HG03469 (cell line): ENCODE results near the gene DPY19L1.
"Not testable (repeated sequence)": the region's sequence is repeated elsewhere in the genome, so short reads cannot be mapped to it uniquely, and the experiment has no call there.

Source experiments
- ATAC-seq: cut with Tn5 transposase; IDR thresholded peaks from one replicate; pipeline ENCODE4 v1.9.1; 2021; ENCODE audit warnings: mild to moderate bottlenecking, moderate library complexity, moderate number of reproducible peaks; ENCODE audit not compliant: unreplicated experiment

The DPY19L1 gene

DNA sequence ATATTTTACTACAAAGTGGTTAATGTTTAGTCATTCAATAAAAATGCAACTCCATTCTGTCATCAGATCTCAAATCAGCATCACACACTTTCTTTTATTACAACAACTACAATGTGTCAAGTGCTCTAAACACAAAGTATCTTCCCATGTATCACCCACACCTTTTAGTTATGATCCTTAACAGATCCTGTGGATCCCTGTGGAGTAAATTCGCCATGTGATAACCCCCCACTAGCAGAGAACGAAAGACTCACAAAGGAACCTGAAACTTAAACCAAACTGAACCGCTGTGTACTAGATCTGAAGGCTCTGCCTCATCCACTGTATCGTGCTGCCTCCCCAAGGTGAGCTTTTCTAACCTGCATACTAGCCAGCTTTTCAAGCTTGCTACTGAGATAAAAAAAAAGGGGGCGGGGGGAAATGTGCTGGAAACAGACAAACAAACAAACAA is 1.7 kb downstream of the DPY19L1 start:
- ATAC-seq, result no peak

DNA sequence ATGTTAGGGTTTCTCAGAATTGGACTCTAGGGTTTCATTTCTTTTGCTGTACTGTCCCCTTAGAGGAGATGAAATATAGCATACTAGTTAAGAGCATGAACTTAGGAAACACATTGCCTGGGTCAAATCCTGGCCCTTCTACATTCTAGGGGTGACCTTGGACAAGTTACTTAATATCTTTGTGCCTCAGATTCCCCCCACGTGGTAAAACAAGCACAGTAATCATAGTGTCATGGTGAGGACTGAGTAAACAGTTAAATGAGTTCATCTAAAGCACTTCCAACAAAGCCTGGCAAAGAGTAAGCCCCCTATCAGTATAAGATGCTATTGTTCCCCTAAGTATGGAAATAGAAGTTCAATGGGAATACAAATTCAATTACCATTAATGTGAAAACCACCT is 5.1 kb downstream of the DPY19L1 start:
- ATAC-seq, result no peak

DNA sequence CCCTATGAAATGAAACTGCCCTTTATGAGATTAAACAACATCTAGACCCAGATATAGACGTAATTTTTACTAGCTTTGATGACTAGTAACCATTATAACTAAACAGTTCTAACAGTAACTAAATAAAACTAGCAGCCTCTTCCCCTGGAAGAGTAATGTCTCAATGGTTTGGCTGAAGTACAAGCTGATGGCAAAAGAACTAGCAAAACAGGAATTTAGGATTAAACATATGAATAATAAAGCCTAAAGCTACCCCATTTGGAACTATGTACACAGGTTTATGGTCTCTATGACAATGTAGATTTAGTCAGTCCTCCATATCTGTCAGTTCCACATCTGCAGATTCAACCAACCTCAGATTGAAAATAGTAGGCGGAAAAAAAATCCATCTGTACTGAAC is 6.4 kb downstream of the DPY19L1 start:
- ATAC-seq, result no peak

DNA sequence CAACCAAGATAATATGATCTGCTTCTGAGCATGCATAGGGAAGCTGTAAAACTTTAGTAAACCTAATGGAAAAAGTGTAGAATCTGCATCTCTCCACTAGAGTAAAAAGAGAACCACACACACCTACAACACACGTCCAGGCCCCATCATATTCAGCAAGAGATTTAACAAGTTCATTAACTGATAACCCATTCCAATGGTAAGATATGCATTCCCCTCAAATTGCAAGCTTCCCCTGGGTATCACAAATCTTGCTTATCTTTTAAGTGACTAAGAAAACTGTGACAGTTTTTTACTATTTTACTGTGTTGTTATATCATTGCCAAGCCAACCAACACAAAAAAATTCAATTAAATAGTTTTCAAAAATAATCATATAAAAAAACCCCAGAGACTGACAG is 8.0 kb downstream of the DPY19L1 start:
- ATAC-seq, result no peak

DNA sequence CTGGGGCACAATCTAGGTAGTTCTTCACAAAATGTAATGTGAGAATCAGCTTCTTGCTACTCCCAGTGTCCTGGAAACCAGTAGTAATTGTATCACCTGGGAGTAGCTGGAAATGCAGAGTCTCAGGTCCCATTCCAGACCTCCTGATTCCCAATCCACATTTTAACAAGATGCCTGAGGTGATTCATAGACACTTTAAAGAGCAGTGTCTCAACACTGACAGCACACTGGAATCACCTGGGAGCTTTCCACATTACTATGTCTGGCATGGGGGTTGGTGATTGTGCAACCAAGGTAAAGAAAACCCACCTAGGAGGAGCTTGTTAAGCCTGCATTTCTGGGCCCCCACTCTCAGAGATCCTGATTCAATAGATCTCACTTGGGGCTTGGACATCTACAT is 11.1 kb downstream of the DPY19L1 start:
- no peak for ATAC-seq

DNA sequence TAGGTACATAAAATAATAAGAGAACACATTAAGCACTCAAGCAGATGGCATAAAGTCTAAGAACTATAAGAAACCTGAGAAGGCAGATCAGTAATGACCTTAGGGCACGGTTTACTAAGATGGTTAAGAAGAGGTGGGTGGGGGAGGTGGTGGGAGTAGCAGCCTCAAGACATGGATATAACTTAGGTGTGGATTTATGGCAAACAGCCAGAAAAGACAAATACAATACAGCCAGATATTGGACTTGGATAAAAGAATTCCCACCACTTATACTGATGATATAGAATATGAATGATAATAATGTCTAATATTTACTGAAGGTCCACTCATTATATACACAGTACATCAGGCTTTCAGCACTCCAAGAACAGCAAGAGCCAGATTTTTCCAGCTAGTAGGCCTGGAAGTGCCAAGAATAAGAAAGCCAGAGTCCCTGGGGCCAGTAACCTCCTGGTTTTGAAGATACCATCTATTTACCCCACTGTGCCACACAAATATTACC is 11.9 kb downstream of the DPY19L1 start:
- no peak for ATAC-seq

DNA sequence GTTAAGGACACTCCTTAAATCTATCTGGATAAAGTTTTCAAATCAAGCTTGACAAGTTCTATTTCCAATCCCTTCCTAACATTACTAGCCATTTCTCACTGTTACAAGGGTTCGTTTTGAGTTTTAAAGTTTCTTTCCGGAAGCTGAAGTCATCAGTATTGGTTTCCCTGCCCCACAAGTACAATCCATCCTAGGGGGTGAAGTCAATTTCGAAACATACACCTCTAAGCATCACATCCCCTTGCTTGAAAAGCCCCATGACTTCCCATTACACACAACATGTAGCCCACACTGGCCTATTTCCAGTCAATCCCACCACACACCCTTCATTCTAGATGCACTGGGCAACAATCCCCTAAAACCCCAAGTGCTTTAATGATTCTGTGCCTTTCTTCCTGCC is 13.0 kb downstream of the DPY19L1 start:
- ATAC-seq, result no peak

DNA sequence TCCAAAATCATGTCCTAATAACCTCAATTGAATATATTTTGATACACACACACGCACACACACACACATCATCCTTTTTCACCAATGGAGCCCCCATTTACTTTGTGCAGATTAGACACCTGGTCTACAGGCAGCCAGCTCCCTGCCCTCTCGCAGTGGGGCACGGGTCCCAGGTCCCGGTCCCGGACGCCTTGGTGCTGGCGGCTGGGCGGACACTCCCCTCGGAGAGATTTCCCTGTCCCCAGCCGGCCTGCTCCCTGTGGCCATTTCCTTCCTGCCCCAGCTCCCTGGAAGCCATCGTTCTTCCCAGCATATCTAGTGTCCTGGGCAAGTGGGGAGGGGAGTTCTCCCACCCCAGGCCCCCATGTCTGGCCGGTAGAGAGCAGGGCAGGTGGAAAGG is 14.6 kb downstream of the DPY19L1 start:
- ATAC-seq, result no peak

DNA sequence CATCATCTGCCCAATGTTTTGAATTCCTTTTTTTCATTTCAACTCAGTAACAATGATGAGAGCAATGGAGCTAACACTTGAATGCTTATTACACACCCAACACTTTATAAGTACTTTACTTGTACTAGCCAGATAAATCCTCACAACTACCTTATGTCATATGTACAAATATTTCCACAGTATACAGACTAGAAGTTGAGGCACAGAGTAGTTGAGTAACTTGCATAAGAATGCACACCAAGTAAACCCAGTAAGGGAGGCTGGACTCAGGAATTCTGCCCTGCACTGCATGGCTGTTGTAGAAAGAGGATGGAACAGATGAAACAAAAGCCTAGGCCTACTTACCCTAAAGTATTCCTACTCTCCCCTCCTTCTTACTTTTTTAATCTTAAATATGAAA is 15.8 kb downstream of the DPY19L1 start:
- no peak for ATAC-seq

DNA sequence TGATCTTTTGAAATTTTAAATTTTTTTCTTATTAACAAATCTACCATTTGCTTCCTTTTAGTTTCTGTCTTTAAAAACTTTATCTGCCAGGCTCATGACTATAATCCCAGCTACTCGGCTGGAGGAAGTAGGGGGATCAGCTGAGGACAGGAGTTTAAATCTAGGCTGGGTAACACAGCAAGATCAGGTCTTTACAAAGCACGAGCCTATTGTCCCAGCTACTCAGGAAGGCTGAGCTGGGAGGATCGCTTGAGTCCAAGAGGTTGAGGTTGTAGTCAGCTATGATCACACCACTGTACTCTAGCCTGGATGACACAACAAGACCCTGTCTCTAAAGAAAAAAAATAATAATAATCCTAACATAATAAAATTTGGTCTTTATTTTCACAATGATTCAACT is 17.5 kb downstream of the DPY19L1 start:
- no peak for ATAC-seq

DNA sequence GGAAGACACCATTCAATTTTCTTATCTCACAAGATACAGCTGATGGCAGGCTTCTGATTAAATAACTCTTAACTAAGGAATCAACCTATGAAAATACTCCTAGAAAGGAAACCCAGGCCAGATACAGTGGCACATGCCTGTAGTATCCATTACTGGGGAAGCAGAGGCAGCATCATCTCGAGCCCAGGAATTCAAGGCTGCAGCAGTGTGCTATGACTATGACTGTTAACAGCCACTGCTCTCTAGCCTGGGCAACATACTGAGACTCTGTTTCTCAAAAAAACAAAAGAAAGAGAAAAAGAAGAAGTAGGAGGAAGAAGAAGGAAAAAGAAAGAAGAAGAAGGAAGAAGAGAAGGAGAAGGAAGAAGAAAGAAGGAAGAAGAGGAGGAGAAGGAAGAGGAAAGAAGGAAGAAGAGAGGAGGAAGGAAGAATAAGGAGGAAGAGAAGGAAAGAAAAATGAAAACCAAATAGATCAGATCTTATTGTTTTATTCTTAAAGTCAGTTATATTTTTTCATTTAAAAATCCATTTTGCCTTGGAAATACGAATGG is 18.0 kb downstream of the DPY19L1 start:
- ATAC-seq, result no peak

DNA sequence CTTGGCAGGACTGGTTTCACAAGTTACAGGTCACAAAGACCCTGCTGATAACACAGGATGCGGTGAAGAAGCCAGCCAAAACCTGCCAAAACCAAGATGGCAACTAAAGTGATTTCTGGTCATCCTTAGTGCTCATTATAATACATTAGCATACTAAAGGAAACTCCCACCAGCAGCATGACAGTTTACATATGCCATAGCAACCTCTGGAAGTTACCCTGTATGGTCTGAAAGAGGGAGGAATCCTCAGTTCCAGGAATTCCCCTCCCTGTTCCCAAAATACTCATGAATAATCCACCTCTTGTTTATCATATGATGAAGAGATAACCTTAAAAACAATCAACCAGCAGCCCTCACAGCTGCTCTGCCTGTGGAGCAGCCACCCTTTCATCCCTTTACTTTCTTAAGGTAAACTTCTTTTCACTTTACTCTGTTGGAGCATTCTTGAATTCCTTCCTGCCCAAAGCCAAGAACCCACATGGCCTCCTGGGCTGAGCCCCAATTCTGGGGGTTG is 21.9 kb downstream of the DPY19L1 start:
- ATAC-seq, result no peak

DNA sequence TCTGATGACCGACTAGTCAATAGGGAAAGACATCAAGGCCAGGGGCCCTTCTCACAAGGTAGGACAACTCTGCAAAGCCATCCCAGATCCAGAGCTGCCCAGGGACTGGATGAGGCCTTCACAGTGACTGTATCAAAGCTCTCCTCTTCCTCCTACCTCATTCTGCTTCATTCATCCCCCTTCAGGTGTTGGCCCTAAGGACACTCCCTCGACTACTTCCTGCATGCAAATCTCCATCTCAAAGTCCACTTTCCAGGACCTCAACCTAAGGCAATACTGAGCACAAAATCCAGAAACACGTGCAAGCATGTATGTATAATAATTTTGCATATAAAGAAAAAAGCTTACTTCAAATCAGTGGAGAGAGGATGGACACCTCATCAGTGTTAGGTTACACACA is 25.1 kb downstream of the DPY19L1 start:
- no peak for ATAC-seq

DNA sequence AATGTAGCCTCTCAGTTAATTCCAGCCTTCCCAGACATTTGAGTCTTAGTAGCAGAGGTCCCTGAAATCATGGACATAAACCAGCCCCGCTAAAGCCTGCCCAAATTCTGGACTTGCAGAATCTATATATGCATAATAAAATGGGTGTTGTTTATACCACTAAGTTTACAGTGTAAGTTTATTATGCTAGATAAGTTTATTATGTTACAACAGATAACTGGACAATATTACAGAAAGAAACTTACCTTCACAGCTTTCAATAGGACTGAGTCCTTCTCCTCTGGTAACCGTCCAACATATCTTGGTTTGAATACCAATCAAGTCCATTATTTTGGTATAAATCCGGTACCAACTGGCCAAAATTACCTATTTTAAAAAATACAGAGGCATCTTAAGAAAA is 26.2 kb downstream of the DPY19L1 start:
- no peak for ATAC-seq

DNA sequence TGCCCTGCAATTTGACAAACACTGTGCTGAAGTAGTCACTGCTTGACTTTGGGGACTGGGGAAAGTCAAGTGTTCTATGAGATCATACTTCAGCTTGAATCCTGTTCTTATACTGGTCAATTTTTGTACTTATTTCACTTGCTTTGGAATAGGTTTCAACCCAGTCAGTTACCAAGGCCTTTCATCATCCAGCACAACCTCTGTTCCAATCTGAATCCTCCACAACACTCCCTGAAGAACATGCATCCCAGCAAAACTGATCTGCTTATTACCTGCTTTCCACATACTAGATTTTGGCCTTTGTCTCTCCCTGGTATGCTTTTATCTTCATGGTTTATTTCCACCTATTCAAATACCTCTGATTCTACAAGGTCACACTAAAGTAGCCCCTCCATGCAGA is 29.5 kb downstream of the DPY19L1 start:
- ATAC-seq, result no peak

DNA sequence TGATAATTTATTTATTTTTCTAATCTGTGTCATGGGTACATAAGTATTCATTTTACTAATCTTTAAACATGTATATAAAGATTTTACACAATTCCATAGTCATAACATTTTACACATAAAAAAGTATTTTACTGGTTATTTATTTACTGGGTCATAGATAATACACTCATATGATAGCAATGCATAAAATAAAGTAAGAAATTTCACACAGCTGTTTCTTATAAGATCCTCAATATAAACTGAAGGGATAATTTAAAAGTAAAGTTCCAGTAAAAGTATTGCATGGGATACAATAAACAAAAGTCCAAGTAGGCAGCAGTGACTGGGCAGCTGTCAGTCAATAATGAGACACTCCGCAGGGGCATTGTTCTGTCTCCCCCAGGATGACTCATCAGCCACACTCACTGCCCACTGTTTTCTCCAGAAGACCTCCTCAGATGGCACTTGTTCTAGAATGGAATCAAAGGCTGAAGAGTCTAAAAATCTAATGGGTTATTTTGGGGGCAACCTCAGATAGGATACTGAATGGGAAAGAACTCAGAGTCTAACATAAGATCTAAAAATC is 32.7 kb downstream of the DPY19L1 start:
- ATAC-seq, result no peak

DNA sequence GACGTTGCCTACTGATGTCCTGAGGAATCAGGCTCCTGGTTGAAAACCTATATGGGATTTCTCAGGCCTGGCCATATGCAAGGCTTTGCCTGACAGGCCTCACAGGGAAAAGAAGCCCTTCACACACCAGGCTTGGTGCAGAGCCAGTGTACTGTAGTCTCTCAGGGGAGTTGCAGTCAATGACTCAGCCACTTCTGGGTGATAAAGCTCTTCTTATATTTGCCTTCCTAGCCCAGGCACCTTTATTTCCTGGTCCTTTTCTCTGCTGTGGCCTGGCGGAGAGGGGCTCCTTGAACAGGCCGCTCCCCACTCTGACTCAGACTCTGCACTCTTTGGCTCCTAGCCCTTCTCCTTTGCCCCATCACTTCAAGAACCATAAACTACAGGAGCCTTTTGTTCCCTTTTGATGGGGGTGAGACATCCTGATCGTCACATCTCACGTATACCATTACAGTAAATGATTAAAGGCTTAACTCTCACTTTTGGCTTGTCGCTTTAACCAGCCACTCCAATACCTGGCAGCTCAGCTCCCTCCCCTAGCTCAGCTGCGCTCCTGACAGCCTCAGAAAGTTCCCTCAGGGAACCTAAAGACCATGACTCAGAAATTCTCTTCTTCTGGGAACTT is 33.5 kb downstream of the DPY19L1 start:
- no peak for ATAC-seq

DNA sequence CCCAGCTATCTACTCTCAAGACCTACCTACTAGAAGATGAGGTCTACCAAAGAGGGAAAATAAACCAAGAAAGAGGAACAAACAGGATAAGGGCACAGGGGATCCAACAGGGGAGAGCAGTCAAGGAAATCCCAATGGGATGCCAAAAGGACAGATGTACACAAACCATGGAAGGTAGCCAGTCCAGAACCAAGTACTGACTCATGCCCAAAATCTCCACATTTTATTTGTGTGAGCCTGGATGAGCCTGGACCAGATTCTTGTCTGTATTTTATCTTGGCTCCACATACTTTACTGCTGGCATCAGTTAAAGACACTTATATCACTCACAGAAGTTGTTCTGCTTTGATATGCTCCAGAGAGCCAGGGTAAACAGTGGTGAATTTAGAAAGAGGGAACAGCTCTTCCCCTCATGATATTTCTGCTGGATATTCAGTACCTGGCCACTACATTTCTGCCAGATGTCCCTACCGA is 34.1 kb downstream of the DPY19L1 start:
- not testable (repeated sequence) for ATAC-seq

DNA sequence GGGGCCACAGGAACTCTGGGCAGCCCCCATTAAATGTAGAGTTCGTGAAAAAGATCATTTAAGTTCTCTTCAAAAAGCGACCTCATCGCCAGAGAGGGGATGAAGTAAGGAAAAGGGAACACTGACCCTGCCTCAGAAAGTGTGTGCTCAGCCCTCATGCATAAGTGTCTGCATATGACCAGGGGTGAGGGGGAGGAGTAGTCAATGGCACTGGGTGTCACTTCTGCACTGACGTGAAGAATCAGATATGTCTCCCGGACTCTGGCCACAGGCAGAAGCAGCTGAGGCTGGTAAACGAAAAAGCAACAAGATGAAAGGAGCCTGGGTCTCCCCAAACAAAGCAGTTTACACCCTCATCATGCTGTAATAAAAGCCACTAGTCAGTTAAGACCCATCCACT is 39.0 kb downstream of the DPY19L1 start:
- not testable (repeated sequence) for ATAC-seq

DNA sequence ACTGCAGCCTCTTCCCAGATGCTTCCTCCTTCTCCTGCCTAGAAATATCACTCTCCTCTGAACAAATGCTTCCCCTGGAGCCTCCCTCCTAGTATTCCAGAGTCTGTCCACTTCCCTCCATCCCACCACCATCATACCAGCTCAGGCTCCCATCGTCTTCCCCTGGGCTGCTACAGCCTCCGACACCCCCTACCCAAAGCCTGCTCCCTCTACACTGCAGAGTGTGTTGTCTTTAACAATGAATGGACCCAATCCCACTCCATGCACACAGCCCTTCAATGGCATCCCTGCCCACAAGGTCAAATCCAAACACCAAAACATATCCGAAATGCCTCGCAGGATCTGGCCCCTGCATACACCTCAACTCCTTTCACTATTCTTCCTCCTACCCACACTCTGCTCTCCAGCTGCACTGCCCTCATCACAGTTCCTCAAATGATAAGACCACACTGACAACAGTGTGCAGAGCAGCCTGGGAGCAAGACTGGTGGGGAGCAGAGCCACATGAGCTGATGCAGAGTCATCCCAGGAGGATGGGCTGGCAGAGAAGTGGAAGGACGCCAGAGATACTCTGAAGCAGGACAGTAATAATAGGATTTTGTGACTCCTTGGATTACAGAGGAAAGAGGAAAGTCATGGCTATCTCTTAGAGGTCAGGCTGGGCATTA is 40.7 kb downstream of the DPY19L1 start:
- ATAC-seq, result peak; percentile 49

DNA sequence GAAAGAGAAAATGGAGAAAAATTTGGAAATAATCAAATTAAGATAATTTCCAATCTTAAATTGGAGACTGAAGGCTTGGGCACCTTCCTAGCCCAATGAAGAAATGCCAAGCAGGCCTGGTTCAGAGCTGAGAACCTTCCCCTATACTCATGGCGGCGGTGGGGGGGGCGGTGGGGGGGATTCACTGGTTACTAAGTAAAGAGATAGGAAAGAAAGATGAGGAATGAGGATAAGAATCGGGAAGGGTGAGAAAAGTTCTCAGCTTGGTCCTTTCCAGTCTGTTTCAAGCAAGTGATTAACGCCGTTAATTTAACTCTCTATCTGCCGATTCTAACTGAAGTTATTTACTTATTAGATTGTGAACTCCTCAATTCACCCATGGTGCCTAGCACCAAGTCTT is 41.5 kb downstream of the DPY19L1 start:
- no peak for ATAC-seq
